Ovary (tissue), 3 donors: ENCODE measurements around the gene POLN.

ENCODE experiments used
- EP300 ChIP-seq: sonication (generic); formaldehyde crosslinking; IDR thresholded peaks from one replicate; pipeline ENCODE4 v1.6.1; 2017; ENCODE audit warnings: antibody characterized with exemption
- TF ChIP-seq, protein P1 (sequence below), 3 donors: fragments of 450-650 bp in 2 of 3; fragments of 200-600 bp in 1 of 3; IDR thresholded peaks; one replicate each; pipeline versions ENCODE4 v1.5.1 to v1.8.0; 2016 to 2022; ENCODE audit warnings: antibody characterized with exemption in 3 of 3, mild to moderate bottlenecking in 1 of 3
- donor health status: DM: no; HTN: no; CAD: no.

DNA sequence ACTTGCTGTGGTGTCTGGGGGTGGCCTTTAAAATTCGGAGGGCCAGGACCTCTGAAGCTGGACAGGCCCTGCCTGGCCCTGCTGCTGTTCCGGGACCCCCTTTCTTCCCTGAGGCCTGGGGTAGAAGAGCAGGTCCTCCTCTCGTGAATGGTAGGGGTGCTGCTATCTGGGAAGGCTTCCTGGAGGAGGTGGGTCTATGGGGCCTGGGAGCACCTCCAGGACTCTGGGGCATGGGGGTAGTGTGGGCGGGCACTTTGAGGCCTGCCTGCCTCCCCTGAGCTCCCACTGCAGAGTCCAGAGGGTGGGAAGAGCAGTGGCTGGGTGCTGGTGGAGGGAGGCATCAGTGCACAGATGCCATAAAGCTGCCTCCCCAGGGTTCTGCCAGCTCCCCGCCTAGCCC lies 24.9 kb upstream of the POLN start:
- no peak for TF ChIP-seq EP300
- TF ChIP-seq, protein P1, sequence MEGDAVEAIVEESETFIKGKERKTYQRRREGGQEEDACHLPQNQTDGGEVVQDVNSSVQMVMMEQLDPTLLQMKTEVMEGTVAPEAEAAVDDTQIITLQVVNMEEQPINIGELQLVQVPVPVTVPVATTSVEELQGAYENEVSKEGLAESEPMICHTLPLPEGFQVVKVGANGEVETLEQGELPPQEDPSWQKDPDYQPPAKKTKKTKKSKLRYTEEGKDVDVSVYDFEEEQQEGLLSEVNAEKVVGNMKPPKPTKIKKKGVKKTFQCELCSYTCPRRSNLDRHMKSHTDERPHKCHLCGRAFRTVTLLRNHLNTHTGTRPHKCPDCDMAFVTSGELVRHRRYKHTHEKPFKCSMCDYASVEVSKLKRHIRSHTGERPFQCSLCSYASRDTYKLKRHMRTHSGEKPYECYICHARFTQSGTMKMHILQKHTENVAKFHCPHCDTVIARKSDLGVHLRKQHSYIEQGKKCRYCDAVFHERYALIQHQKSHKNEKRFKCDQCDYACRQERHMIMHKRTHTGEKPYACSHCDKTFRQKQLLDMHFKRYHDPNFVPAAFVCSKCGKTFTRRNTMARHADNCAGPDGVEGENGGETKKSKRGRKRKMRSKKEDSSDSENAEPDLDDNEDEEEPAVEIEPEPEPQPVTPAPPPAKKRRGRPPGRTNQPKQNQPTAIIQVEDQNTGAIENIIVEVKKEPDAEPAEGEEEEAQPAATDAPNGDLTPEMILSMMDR (IDR thresholded peaks at IDR 0.05) = no peak
